Measurements from ENCODE around the gene FSTL4. TPM values are rescaled to one million over a fixed set of nuclear protein-coding genes. Genes with fewer than 3 reads are reported as not detected.

The FSTL4 gene
- total RNA-seq, 4 donors from 2014 or later: 0.27 to 1.6 (median 0.35) TPM; not detected in 1

- TF ChIP-seq CTCF (IDR thresholded peaks at IDR 0.05) (no peak), POLR2A (IDR thresholded peaks at IDR 0.05) (no peak)
- Histone ChIP-seq H3K4me1 (no peaks in the 10 kb centered on the region), H3K9me3 (no peaks in the 10 kb centered on the region), H3K27me3 (no peaks in the 10 kb centered on the region), H3K4me3 (no peak overlapping the region), H3K36me3 (no peaks in the 10 kb centered on the region), H3K27ac (no peak overlapping the region)
- DNase-seq: no peak
Observed at GRCh38 chr5:133289686-133290367, 322.5 kb downstream of the FSTL4 start.

- no peaks in the 10 kb centered on the region for H3K9me3 ChIP-seq
- TF ChIP-seq CTCF (IDR thresholded peaks at IDR 0.05): peak in 4 of 6 experiments; percentile 33 to 69 (median 53)
- TF ChIP-seq POLR2A (IDR thresholded peaks at IDR 0.05): no peak
- no peak overlapping the region for H3K27ac ChIP-seq
- no peaks in the 10 kb centered on the region for H3K4me1 ChIP-seq
- H3K36me3 ChIP-seq: no peaks in the 10 kb centered on the region
- DNase-seq: peak; percentile 30 to 71 (median 58)
- no peak overlapping the region for H3K4me3 ChIP-seq
- no peaks in the 10 kb centered on the region for H3K27me3 ChIP-seq
Observed at GRCh38 chr5:133287500-133287899, 324.8 kb downstream of the FSTL4 start.

- H3K36me3 ChIP-seq: no peaks in the 10 kb centered on the region
- no peaks in the 10 kb centered on the region for H3K9me3 ChIP-seq
- H3K4me1 ChIP-seq: no peaks in the 10 kb centered on the region
- no peak for DNase-seq
- H3K27ac ChIP-seq: no peak overlapping the region
- TF ChIP-seq CTCF (IDR thresholded peaks at IDR 0.05) (no peak), POLR2A (IDR thresholded peaks at IDR 0.05) (no peak)
- H3K4me3 ChIP-seq: no peak overlapping the region
- H3K27me3 ChIP-seq: no peaks in the 10 kb centered on the region
Observed at GRCh38 chr5:133286483-133286882, 325.9 kb downstream of the FSTL4 start.

- DNase-seq: peak in 2 of 3 donors; percentile 59 to 63
- H3K27ac ChIP-seq: peak overlapping the region in 1 of 4 donors; percentile 9
- H3K4me3 ChIP-seq: no peak overlapping the region
- H3K36me3 ChIP-seq: no peaks in the 10 kb centered on the region
- no peak for TF ChIP-seq POLR2A (IDR thresholded peaks at IDR 0.05)
- no peak for TF ChIP-seq CTCF (IDR thresholded peaks at IDR 0.05)
- no peaks in the 10 kb centered on the region for H3K4me1 ChIP-seq
- no peaks in the 10 kb centered on the region for H3K9me3 ChIP-seq
- no peaks in the 10 kb centered on the region for H3K27me3 ChIP-seq
Observed at GRCh38 chr5:133285583-133286021, 326.7 kb downstream of the FSTL4 start.

GRCh38 chr5:133284306-133284705 is 328.0 kb downstream of the FSTL4 start:
- DNase-seq: no peak
- no peaks in the 10 kb centered on the region for H3K4me1 ChIP-seq
- H3K4me3 ChIP-seq: no peak overlapping the region

More at GRCh38 chr5:133284306-133284705, 328.0 kb downstream of the FSTL4 start:
- no peak for TF ChIP-seq CTCF (IDR thresholded peaks at IDR 0.05)
- TF ChIP-seq POLR2A (IDR thresholded peaks at IDR 0.05): no peak
- H3K27ac ChIP-seq: no peak overlapping the region
- no peaks in the 10 kb centered on the region for H3K27me3 ChIP-seq
- no peaks in the 10 kb centered on the region for H3K9me3 ChIP-seq
- H3K36me3 ChIP-seq: no peaks in the 10 kb centered on the region

All from Peyer's patch (tissue), 4 donors.